Natural killer cell treated with Interleukin-12 subunit alpha and Interleukin-12 subunit beta and Interleukin-15 and Interleukin-18, amount 100 ng/mL, for 72 hours (primary cell): ENCODE data around the gene CYP27B1. TPM values are rescaled to one million over a fixed set of nuclear protein-coding genes. Genes with fewer than 3 reads are reported as not detected.
"Not testable (repeated sequence)": the region's sequence is repeated elsewhere in the genome, so short reads cannot be mapped to it uniquely, and the experiment has no call there.

Experiments used
- ATAC-seq, 2 donors: fragments of 150-1000 bp; cut with Tn5 transposase in 1 of 2; sonication (Bioruptor Pico), chemical (Tn5 transposase) in 1 of 2; 2 replicates each; pipeline ENCODE4 v1.10.0; 2021
- DNase-seq: peaks from one replicate; pipeline ENCODE4 v3.0.0; 2022; ENCODE audit warnings: low spot score
- H3K27ac Mint-ChIP-seq, 2 donors: 1 replicate in 1 of 2; 2 replicates in 1 of 2; pipeline ENCODE4 v1.8.0; 2022; ENCODE audit warnings: mixed read lengths in 2 of 2, mild to moderate bottlenecking in 1 of 2, moderate library complexity in 1 of 2
- H3K27me3 Mint-ChIP-seq, 2 donors: 1 replicate in 1 of 2; 2 replicates in 1 of 2; pipeline ENCODE4 v1.8.0; 2022; ENCODE audit warnings: mixed read lengths in 2 of 2
- H3K36me3 Mint-ChIP-seq: one replicate; pipeline ENCODE4 v1.8.0; 2022; ENCODE audit warnings: mixed read lengths
- H3K4me1 Mint-ChIP-seq, 2 donors: 1 replicate in 1 of 2; 2 replicates in 1 of 2; pipeline ENCODE4 v1.8.0; 2022; ENCODE audit warnings: low read depth in 2 of 2, mixed read lengths in 2 of 2, mild to moderate bottlenecking in 1 of 2
- H3K4me3 Mint-ChIP-seq: one replicate; pipeline ENCODE4 v1.8.0; 2022; ENCODE audit warnings: mixed read lengths
- H3K9me3 Mint-ChIP-seq: 2 replicates; pipeline ENCODE4 v1.8.0; 2022; ENCODE audit warnings: mixed read lengths
- total RNA-seq, 2 donors: library from RNA; stranded (reverse); gene quantifications; one replicate each; pipeline ENCODE4 v1.2.3, GENCODE V29; 2022

Gene CYP27B1
- total RNA-seq, 2 donors from 2014 or later, result 11.7 to 18.8 TPM

- peaks cover 5 to 7% of the 10 kb centered on the region in 2 donors for H3K4me1 Mint-ChIP-seq
- H3K27ac Mint-ChIP-seq, result no peak overlapping the region
- H3K36me3 Mint-ChIP-seq, result no peaks in the 10 kb centered on the region
- no peaks in the 10 kb centered on the region for H3K9me3 Mint-ChIP-seq
- ATAC-seq (no peak), DNase-seq (no peak)
- H3K4me3 Mint-ChIP-seq, result no peak overlapping the region
- H3K27me3 Mint-ChIP-seq, result no peaks in the 10 kb centered on the region
Measured at GRCh38 chr12:57726884-57727757, 39.8 kb downstream of the CYP27B1 start.

GRCh38 chr12:57726151-57726883 is 40.6 kb downstream of the CYP27B1 start:
- Mint-ChIP-seq H3K27me3 (no peaks in the 10 kb centered on the region), H3K27ac (no peak overlapping the region), H3K4me1 (peaks cover 7 to 10% of the 10 kb centered on the region in 2 donors), H3K9me3 (no peaks in the 10 kb centered on the region), H3K36me3 (peaks cover 7% of the 10 kb centered on the region), H3K4me3 (no peak overlapping the region)
- ATAC-seq (peak; percentile 21 to 40), DNase-seq (no peak)

GRCh38 chr12:57725851-57726150 is 41.1 kb downstream of the CYP27B1 start:
- ATAC-seq (no peak), DNase-seq (no peak)
- no peaks in the 10 kb centered on the region for H3K9me3 Mint-ChIP-seq
- peaks cover 7 to 10% of the 10 kb centered on the region in 2 donors for H3K4me1 Mint-ChIP-seq
- no peak overlapping the region for H3K27ac Mint-ChIP-seq
- no peak overlapping the region for H3K4me3 Mint-ChIP-seq
- H3K27me3 Mint-ChIP-seq, result no peaks in the 10 kb centered on the region
- H3K36me3 Mint-ChIP-seq, result peaks cover 7% of the 10 kb centered on the region

DNA sequence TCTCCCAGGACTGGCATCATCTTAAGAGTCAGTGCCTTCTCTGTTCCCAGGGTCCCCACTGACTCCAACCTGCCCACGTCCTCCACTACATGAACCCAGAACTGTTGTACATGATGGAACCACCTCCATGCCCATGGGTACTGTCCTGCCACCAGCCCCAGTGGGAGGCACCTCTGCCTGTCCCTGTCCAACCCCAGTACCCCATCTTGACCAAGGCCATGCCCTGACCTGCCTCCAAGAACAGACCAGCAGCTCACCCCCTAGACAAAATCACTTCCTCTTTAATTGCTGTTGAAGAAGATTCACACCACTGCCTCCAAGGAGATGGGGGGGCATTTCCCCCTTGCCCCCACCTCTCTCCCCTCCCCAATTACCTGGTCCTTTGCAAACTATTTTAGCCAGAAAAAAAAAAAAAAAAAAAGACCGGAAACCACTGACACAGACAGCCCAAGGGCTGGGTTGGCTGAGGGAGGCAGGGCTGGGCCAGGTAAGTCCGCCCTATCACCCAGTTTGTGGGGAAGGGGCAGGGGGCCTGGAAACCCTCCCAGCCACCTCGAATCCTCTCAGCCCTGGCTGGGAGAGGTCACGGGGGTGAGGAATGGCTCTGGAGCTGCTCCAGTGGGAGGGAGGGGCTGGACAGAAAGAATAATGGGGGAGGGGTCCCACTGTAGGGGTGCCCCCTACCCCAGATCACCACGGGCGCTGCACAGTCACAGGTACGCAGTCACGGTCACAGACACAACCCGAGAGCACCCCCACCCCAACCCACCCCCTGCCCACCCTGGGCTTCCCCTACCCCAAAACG is 41.7 kb downstream of the CYP27B1 start:
- Mint-ChIP-seq H3K36me3 (peaks cover 7% of the 10 kb centered on the region), H3K27ac (peak overlapping the region in 1 of 2 donors; percentile 9), H3K4me1 (peaks cover 7 to 10% of the 10 kb centered on the region in 2 donors), H3K9me3 (no peaks in the 10 kb centered on the region), H3K4me3 (no peak overlapping the region), H3K27me3 (no peaks in the 10 kb centered on the region)
- DNase-seq, result no peak
- ATAC-seq, result no peak

GRCh38 chr12:57724003-57724935 is 42.6 kb downstream of the CYP27B1 start:
- peak overlapping the region; percentile 9 to 23 for H3K27ac Mint-ChIP-seq
- DNase-seq (no peak), ATAC-seq (no peak)
- no peaks in the 10 kb centered on the region for H3K9me3 Mint-ChIP-seq
- peaks cover 13% of the 10 kb centered on the region for H3K36me3 Mint-ChIP-seq
- H3K4me3 Mint-ChIP-seq, result no peak overlapping the region
- H3K4me1 Mint-ChIP-seq, result peaks cover 10 to 11% of the 10 kb centered on the region in 2 donors
- no peaks in the 10 kb centered on the region for H3K27me3 Mint-ChIP-seq

DNA sequence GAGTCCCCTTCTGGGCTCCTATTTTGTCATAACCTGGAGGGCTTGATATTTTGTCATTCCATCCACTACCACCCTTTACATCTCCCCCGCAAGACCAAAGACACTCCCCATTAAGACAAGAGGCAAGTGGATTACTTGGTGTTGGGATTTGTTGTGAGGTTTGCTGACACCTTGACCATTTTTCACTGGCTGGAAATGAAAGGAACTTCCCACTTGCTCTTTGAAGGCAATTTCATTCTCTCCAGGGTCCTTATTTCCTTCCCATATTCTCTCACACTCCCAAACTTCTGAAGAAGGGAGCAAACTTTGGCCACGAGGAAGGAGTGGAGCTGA is 43.3 kb downstream of the CYP27B1 start:
- Mint-ChIP-seq H3K27me3 (no peaks in the 10 kb centered on the region), H3K4me3 (no peak overlapping the region), H3K4me1 (peaks cover 10 to 12% of the 10 kb centered on the region in 2 donors), H3K27ac (peak overlapping the region in 1 of 2 donors; percentile 23), H3K9me3 (no peaks in the 10 kb centered on the region), H3K36me3 (peaks cover 16% of the 10 kb centered on the region)
- no peak for DNase-seq
- no peak for ATAC-seq

DNA sequence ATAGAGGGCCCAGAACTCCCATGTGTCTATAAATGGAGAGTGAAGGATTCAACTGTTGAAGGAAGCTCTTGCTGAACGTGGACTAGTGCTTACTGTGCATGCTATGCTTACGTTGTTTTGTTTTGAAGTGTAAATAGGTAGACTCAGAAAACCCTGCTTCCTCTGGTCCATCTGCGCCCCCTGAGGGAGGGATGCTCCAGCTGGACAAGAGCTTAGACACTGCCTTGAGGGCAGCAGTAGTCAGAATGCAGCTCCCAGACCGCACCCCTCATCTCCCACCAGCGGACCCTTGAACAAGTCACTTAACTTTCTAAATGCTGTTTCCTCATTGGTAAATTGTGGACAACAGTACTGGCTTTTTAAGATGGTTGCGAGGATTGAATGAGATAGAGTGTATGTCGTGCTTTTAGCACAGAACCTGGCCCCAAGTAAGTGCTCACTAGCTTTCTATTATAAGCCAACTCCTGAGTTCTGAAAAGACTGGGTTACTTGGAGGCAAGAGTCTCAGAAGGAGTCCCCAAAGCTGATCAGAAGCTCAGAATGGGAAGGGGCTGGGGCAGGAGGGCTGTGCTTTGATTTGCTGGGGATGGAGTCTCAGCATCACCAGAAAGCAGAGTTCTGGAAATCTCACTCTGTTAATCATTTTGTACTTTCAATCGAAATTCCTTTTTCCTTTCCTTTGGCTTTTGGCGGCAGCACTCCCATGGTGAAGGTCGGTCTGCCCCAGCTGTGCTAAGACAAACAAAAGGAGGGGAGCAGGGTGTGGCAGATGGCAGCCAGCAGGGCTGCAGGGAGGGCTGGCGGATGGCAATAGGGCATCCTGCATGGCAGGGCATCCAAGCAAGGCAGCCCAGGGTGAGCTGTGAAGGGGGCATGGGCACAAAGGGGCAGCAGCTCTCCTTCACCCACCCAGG is 43.9 kb downstream of the CYP27B1 start:
- H3K4me3 Mint-ChIP-seq, result no peak overlapping the region
- H3K36me3 Mint-ChIP-seq, result peaks cover 20% of the 10 kb centered on the region
- H3K4me1 Mint-ChIP-seq, result peaks cover 12 to 15% of the 10 kb centered on the region in 2 donors
- no peaks in the 10 kb centered on the region for H3K9me3 Mint-ChIP-seq
- ATAC-seq (no peak), DNase-seq (no peak)
- H3K27ac Mint-ChIP-seq, result peak overlapping the region in 1 of 2 donors; percentile 23
- H3K27me3 Mint-ChIP-seq, result no peaks in the 10 kb centered on the region

- Mint-ChIP-seq H3K36me3 (peaks cover 22% of the 10 kb centered on the region), H3K4me1 (peaks cover 14 to 16% of the 10 kb centered on the region in 2 donors)
- H3K27ac Mint-ChIP-seq, H3K9me3 Mint-ChIP-seq, DNase-seq, ATAC-seq, H3K27me3 Mint-ChIP-seq, H3K4me3 Mint-ChIP-seq: not testable (repeated sequence)
Measured at GRCh38 chr12:57721846-57722608, 44.9 kb downstream of the CYP27B1 start.

GRCh38 chr12:57720606-57721595 is 46.0 kb downstream of the CYP27B1 start:
- Mint-ChIP-seq H3K27ac (no peak overlapping the region), H3K36me3 (peaks cover 22% of the 10 kb centered on the region), H3K4me3 (no peak overlapping the region)

GRCh38 chr12:57719777-57720605 is 46.9 kb downstream of the CYP27B1 start:
- no peaks in the 10 kb centered on the region for H3K27me3 Mint-ChIP-seq
- H3K27ac Mint-ChIP-seq, result peak overlapping the region in 1 of 2 donors; percentile 26
- ATAC-seq, result no peak
- H3K9me3 Mint-ChIP-seq, result no peaks in the 10 kb centered on the region
- no peak for DNase-seq
- H3K4me1 Mint-ChIP-seq, result peaks cover 13 to 15% of the 10 kb centered on the region in 2 donors
- H3K36me3 Mint-ChIP-seq, result peaks cover 22% of the 10 kb centered on the region
- no peak overlapping the region for H3K4me3 Mint-ChIP-seq

More at GRCh38 chr12:57720606-57721595, 46.0 kb downstream of the CYP27B1 start:
- Mint-ChIP-seq H3K27me3 (no peaks in the 10 kb centered on the region), H3K4me1 (peaks cover 12 to 14% of the 10 kb centered on the region in 2 donors), H3K9me3 (no peaks in the 10 kb centered on the region)
- no peak for ATAC-seq
- no peak for DNase-seq
